ENCODE data around the gene MSANTD2.

The MSANTD2 gene

DNA sequence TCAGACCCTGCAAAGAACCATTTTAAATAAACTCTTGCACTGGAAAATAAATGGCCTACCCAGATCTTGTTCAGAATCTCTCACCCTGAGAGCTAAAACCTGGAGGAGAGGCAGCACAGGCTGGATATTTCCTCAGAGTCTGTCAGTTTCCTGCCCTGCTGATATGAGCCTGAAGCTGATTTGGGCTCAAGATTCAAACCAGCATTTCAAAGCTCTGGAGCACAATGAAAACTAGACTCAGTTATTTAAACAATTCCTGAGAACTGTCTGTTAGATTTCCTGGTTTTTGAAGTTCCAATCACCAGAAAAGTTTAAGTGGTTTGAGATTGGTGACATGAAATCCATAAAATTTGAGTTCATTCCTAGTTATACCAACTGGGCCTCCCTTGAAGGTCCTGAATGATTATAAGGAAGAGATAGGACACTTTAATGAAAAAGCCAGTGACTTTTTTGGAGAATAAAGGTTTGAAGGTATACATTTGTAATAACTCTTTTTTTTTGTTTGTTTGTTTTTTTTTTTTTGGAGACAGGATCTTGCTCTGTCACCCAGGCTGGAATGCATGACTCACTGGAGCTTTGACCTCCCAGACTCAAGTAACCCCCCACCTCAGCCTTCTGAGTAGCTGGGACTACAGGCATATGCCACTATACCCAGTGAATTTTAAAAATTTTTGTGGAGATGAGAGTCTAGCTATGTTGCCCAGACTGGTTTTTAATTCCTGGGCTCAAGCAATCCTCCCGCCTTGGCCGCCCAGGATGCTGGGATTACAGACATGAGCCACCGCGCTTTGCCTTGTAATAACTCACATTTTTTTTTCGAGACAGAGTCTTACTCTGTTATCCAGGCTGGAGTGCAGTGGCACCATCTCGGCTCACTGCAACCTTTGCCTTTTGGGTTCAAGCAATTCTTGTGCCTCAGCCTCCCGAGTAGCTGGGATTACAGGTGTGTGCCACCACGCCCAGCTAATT, 30.1 kb downstream of the MSANTD2 start:
- DNase-seq: peak; percentile 53

- no peak for DNase-seq
Observed at GRCh38 chr11:124768914-124769313, 31.3 kb downstream of the MSANTD2 start.

DNA sequence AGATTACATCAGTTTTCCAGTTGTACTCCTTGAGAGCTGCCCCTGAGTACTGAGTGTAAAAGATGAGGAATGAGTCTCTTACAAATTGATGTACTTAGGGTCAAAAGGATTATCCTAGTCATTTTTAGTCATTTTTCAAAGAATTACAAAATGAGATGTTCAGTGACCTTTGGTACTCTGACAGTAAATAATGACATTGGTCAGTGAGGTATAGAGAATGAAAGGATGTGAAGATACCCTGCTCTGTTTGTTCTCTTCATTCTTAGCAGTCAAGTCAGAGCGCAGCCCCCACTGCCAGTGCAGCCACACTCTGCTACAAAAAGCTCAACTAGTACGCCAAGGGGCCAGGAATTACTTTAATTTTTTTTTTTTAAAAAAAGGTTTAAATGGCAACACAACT, 34.0 kb downstream of the MSANTD2 start:
- DNase-seq: no peak

DNA sequence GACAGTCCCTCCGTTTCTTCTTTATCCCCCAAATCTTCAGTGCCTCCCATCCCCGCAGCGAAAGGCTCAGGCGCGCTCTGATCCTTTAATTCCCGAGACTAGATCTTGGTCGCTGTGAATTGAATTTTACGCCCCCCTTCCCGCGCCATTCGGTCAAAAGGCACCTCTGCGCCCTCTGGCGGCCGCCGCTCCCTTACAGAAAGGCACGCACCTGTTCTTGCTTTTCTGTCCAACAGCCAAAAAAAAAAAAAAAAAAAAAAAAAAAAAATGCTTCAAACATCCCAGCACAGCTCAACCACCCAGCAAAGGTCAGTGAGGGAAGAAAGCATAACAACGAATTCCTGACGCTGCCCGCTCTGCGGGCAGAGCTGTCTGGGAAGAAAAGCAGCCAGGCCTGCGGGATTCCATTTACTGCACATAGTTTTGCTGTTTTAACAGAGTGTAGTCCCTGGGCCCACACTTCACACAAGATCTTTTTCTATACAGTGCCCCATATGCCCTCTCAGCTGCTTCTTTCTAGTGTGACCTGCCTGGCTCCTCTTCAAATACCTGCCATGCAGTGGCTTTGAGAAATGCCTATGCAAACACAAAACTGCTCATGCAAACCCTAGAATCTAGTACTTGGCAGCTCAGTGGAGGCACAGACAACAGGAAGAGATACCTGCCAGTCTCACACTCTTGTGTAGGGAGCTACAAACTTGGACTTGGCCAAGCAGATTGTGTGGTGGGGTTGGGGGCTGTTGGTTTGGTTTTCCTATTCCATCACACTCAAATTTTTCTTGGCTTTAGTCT, 36.9 kb downstream of the MSANTD2 start:
- peak; percentile 57 for DNase-seq

GRCh38 chr11:124762624-124763155, 37.5 kb downstream of the MSANTD2 start:
- no peak for DNase-seq

- no peak for DNase-seq
Observed at GRCh38 chr11:124762105-124762623, 38.0 kb downstream of the MSANTD2 start, which contains the start of gene ESAM. TSS of gene ESAM (minus strand) at chr11:124762290. CDS start at chr11:124762154, 136 bp downstream.

GRCh38 chr11:124761301-124762104, 38.7 kb downstream of the MSANTD2 start:
- DNase-seq: no peak

GRCh38 chr11:124760806-124761205, 39.4 kb downstream of the MSANTD2 start:
- DNase-seq: no peak

DNA sequence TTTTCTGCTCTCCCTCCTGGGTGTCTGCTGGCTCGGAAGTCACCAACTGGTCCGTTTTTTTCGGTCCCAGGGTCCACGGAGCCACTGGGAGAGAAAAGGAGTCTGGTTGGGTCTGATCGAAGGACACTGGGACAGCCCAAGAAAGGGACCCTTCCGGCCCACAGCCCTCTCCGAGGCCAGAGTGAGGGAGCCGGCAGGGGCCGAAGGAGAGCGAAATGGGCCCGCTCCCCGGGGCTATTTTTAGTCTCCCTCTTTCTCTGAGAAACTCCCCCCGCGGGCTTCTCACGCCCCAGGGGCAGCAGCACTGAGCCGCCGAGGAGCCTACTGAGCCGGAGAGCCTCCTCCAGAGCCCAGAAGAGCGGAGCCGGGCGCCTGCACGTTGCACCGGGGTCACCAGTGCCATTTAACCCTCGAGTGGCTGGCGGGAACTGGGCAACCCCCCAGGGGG, 40.0 kb downstream of the MSANTD2 start:
- DNase-seq: no peak

DNA sequence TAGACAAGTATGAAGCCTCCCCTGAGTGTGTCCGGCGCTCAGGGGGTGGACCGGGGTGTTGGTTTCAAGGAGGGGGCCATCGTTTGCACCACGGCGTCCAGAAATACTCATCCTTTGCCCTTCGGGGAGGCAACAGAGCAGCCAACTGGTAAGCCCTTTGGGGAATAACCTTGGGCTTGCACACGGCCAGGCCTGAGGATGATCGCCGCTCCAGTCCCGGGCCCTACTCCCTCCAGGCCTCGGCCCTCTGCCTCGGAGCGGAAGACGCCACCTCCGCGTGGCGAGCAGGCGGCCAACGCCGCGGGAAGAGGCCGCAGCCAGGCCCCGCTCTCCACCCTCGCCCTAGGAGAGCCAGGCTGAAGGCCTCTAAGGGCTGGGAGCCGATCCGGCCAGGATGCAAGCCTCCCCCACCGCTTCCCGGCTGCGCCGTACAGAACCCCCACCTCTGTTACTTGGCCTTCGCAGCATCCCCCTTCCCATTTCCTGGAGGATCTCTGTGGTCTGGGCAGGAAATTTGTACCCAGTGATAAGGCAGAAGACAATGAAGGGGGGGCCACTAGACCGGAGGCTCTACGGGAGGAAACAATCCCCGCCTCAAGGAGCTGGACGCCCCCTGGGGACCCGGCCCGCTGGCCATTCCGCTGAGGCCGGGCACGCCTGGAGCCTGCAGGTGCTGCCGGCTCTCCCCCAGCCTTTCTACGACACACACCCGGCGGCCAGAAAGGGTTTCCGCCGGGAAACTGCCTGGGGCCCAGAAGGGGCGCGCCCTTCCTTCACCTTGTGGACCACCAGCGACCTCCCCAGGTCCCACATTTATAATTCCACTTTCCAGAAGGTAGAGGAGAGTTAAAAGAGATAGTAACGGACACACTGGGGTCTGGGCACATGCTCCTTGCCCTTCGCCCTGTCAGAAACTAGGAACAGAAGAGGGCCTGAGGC, 40.7 kb downstream of the MSANTD2 start:
- DNase-seq: no peak

DNA sequence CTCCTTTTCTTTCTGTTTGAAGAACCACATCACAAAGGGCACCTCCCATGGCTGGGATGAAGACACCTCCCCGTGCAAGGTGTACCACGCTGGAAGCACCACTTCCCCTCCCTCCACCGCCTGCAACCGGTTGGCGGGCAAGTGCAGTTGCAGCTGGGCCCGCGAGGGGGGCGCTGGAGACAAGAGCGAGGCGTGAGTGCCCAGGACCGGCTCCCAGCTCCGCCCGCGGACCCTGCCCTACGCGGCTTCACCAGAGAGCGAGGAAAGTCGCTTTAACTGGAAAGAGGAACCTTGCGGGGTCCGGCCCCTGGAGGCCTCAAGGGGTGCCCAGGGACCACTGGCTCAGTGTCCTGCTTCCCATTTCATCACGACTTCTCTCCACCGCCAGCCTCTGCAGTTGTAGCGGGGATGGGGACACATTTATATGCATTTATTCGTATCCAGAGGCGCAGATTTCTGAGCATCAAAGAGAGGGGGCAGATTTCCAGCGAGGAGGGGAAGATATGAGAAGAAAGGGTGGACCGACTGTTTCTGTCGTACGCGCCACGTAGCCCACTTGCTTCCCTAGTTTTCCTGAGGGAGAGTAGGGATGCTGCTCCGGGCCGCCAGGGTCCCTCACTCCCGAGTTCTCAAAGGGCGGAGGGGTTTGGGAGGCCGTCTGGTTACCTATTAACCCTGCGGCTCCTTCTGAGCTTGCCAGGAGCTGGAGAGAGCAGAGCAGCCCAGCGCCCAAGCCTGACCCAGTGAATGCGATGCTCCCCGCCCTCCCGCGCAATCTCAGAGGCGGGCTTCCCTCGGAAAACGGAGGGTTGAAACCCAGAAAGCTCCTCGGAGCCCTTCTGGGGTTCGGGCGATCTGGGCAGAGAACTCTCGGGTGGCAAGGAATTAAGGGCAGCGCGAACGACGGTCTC, 41.6 kb downstream of the MSANTD2 start:
- peak; percentile 48 for DNase-seq

- DNase-seq: no peak
Observed at GRCh38 chr11:124757320-124757719, 42.9 kb downstream of the MSANTD2 start.

GRCh38 chr11:124756753-124757227, 43.4 kb downstream of the MSANTD2 start:
- DNase-seq: no peak

GRCh38 chr11:124756033-124756752, 44.0 kb downstream of the MSANTD2 start:
- no peak for DNase-seq

GRCh38 chr11:124754710-124755109, 45.5 kb downstream of the MSANTD2 start:
- DNase-seq: no peak

DNA sequence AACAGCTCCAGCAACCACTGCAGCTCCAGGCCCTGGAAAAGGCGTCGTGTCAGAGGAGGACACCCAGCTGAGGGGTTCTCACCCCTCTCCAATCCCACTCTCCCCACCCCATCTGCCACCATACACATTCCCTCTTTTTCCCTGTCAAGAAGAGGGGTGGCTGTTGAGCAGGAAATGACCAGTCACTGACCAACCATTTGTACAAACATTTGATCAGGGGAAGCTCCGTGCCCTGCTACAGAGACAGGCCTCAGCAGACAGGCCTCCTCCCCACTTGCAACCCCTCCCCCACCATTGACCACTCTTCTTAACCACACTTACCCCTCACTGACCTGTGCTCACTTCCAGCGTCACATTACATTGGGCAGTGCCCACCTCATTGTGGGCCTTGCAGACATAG, 45.9 kb downstream of the MSANTD2 start:
- DNase-seq: no peak

DNA sequence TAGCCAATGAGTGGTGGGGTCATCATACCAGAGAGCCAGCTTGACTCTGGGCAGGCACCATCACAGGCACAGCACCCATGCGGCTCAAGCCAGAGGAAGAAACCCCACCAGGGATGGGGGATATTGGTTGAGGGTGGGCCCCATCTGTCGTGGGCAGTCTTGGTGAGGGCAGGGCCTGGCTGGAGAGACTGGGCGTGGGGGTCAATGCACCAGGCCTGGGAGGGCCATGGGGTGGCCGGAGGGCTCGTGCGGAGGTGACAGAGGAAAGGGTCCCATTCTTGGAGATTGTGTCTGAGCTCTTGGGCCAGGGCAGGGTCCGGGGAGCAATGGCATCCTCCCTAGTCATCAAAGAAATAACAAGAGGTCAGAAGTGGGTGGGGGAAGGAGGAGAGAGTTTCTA, 46.6 kb downstream of the MSANTD2 start:
- DNase-seq: no peak

DNA sequence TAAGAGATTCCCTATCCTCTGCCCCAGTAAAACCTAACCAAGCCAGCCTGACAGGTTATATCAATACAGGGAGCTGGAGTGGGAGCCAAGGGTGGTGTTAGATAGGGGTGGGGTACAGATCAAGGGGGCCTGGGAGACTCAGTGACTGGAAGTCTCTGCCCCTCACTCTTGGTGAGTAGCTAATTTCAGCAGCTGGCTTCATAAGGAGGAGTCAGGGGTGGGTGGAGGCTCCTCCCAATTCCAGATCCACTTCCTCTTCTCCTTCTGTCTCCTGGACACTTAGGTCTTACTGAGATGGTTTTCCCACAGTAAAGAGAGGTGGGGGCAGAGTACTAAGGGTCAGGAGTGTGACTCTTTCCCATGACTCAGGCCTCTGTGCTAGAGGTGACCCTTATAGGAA, 47.0 kb downstream of the MSANTD2 start:
- no peak for DNase-seq

GRCh38 chr11:124752471-124753102, 47.6 kb downstream of the MSANTD2 start:
- no peak for DNase-seq
